HG03025 (cell line): ENCODE results near the gene GSK3A.
A peak's percentile ranks its signal among the peaks of the same experiment; 100 is the strongest.
"Not testable (repeated sequence)": the region's sequence is repeated elsewhere in the genome, so short reads cannot be mapped to it uniquely, and the experiment has no call there.

Experiments
- ATAC-seq: cut with Tn5 transposase; IDR thresholded peaks from one replicate; pipeline ENCODE4 v1.9.1; 2021; ENCODE audit warnings: mild to moderate bottlenecking, moderate library complexity; ENCODE audit not compliant: unreplicated experiment, low FRiP score

Gene GSK3A

GRCh38 chr19:42269478-42270345 lies 27.3 kb upstream of the GSK3A start:
- ATAC-seq, result no peak

GRCh38 chr19:42268704-42269477 lies 26.5 kb upstream of the GSK3A start, which contains the start of gene CIC:
Gene CIC, plus strand, starts transcription at chr19:42269252. Its CDS starts 2,532 bp downstream, at chr19:42271784.
- peak; percentile 72 for ATAC-seq

GRCh38 chr19:42268142-42268703 lies 25.8 kb upstream of the GSK3A start:
- peak; percentile 55 for ATAC-seq

- no peak for ATAC-seq
These were observed 25.3 kb upstream of the GSK3A start for GRCh38 chr19:42267644-42268141.

- ATAC-seq, result not testable (repeated sequence)
These were observed 24.7 kb upstream of the GSK3A start for GRCh38 chr19:42266928-42267603.

- ATAC-seq, result not testable (repeated sequence)
These were observed 23.7 kb upstream of the GSK3A start for GRCh38 chr19:42266105-42266504.

- ATAC-seq, result no peak
These were observed 19.4 kb upstream of the GSK3A start for GRCh38 chr19:42261763-42262162.

GRCh38 chr19:42257842-42258241 lies 15.4 kb upstream of the GSK3A start:
- ATAC-seq, result not testable (repeated sequence)

GRCh38 chr19:42255766-42256745 lies 13.7 kb upstream of the GSK3A start:
- ATAC-seq, result no peak

- ATAC-seq, result no peak
These were observed 12.7 kb upstream of the GSK3A start, which contains the start of gene ERF for GRCh38 chr19:42254850-42255765. Gene ERF, minus strand, starts transcription at chr19:42255128. Its CDS starts 129 bp downstream, at chr19:42254999.

GRCh38 chr19:42254089-42254849 lies 11.9 kb upstream of the GSK3A start:
- no peak for ATAC-seq

GRCh38 chr19:42253245-42254088 lies 11.1 kb upstream of the GSK3A start:
- no peak for ATAC-seq

GRCh38 chr19:42252365-42253244 lies 10.2 kb upstream of the GSK3A start:
- no peak for ATAC-seq

- ATAC-seq, result no peak
These were observed 9.4 kb upstream of the GSK3A start for GRCh38 chr19:42251572-42252358.
